ENCODE results near the gene ACSM5. TPM values are rescaled to one million over a fixed set of nuclear protein-coding genes. Genes with fewer than 3 reads are reported as not detected.
A peak's percentile ranks its signal among the peaks of the same experiment; 100 is the strongest.

The ACSM5 gene, protein sequence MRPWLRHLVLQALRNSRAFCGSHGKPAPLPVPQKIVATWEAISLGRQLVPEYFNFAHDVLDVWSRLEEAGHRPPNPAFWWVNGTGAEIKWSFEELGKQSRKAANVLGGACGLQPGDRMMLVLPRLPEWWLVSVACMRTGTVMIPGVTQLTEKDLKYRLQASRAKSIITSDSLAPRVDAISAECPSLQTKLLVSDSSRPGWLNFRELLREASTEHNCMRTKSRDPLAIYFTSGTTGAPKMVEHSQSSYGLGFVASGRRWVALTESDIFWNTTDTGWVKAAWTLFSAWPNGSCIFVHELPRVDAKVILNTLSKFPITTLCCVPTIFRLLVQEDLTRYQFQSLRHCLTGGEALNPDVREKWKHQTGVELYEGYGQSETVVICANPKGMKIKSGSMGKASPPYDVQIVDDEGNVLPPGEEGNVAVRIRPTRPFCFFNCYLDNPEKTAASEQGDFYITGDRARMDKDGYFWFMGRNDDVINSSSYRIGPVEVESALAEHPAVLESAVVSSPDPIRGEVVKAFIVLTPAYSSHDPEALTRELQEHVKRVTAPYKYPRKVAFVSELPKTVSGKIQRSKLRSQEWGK
- total RNA-seq (1 to 10 TPM; 2.6 to 5.8 TPM), polyA plus RNA-seq (1 to 10 TPM; 1.6 to 9.4 TPM)
- long read RNA-seq, donor 1, partial matches to known transcripts = 0 of 6 reads
- long read RNA-seq, donor 1, other reads (novel, unspliced or antisense) = 2 of 6 reads
- long read RNA-seq, donor 2, partial matches to known transcripts = 0 of 2 reads
- long read RNA-seq, donor 2, other reads (novel, unspliced or antisense) = 1 of 2 reads

DNA sequence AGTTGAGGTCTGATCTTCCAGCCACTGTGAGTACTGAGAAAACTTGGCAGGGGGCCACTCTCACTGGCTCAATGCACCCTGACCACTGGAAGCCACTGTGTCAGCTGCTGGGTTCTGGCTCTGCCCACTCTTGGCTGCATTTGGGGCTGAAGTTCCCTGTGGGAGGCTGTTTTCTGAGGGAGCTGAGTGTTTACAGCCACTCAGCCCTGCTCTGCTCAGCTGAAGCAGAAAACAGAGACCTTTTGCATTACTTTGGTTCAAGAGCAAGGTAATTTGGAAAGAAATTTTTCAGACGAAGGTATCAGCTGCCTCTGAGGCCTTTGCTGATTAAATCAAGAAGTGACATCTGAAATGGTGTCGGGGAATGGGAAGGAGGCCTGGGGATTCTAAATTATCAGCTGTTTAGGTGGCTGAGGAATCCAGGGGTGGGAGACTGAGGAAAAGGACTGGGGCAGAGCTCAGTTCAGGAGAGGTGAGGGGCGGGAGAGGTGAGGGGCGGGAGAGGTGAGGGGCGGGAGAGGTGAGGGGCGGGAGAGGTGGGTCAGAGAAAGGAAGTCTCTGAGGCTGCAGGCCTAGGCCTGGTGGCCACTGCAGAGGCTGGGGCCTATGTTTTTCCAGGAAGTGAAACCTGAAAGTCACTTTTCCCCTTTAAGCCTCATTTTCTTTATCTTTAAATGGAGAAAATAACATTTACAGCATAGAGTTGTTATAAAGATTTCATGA is at the start of gene ACSM5:
Gene ACSM5, plus strand, starts transcription at position 137 of the 723 bp plus-strand sequence. CDS start 1,951 bp downstream, outside the sequence.
- WGBS, 2 donors = 75% methylated on average over 4 to 6 of the region's 6 CpGs
- Histone ChIP-seq H3K27ac (ENCODE audit: low read depth in 1 of 2, low read length in 2 of 2) (no peak within 1 kb of the TSS), H3K27me3 (ENCODE audit: control insufficient read depth in 1 of 2, insufficient read depth in 2 of 2, low read length in 1 of 2) (no peaks in the 10 kb centered on the region), H3K9me3 (ENCODE audit: control insufficient read depth, low read length) (no peaks in the 10 kb centered on the region), H3K4me1 (ENCODE audit: control insufficient read depth in 1 of 2, insufficient read depth in 2 of 2, low read length in 2 of 2) (no peaks in the 10 kb centered on the region), H3K4me3 (ENCODE audit: low read length in 2 of 2) (no peak within 1 kb of the TSS), H3K36me3 (ENCODE audit: control insufficient read depth in 1 of 2, insufficient read depth in 2 of 2, low read length in 1 of 2) (no peaks in the 10 kb centered on the region)
- ATAC-seq (ENCODE audit: low FRiP score) (no peak), DNase-seq (peak in 1 of 2 donors; percentile 82)
- intact Hi-C loops (cut with DNase I) = no loop called here

GRCh38 chr16:20359997-20360396 is 49.3 kb upstream of the ACSM5 start:
- ATAC-seq (ENCODE audit: low FRiP score) = no peak
- Histone ChIP-seq H3K4me3 (ENCODE audit: low read length in 2 of 2) (no peak overlapping the region), H3K36me3 (ENCODE audit: control insufficient read depth in 1 of 2, insufficient read depth in 2 of 2, low read length in 1 of 2) (no peaks in the 10 kb centered on the region), H3K9me3 (ENCODE audit: control insufficient read depth, low read length) (no peaks in the 10 kb centered on the region), H3K27me3 (ENCODE audit: control insufficient read depth in 1 of 2, insufficient read depth in 2 of 2, low read length in 1 of 2) (no peaks in the 10 kb centered on the region), H3K27ac (ENCODE audit: low read depth in 1 of 2, low read length in 2 of 2) (no peak overlapping the region), H3K4me1 (ENCODE audit: control insufficient read depth in 1 of 2, insufficient read depth in 2 of 2, low read length in 2 of 2) (no peaks in the 10 kb centered on the region)
- 49 to 57% methylated on average over 2 of the region's 2 CpGs for WGBS, 2 donors
- intact Hi-C loops (cut with DNase I) = no loop called here
- no peak for DNase-seq

DNA sequence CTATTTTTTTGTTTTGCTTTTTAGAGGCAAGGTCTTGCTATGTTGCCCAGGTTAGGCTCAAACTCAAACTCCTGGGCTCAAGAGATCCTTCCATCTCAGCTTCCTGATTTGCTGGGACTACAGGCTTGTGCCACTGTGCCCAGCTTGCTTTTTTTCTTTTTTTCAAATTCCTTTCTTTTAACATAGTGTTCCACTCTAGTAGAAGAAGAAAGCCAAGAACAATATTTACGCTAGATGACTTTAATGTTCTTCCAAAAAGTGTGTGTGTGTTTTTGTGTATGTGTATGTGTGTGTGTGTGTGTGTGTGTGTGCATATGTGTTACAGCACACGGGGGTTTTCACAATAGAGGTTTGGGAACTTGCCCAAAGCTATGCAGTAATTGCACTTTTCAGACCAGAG is 46.1 kb upstream of the ACSM5 start:
- no peak overlapping the region for H3K27ac ChIP-seq (ENCODE audit: low read depth in 1 of 2, low read length in 2 of 2)
- H3K27me3 ChIP-seq (ENCODE audit: control insufficient read depth in 1 of 2, insufficient read depth in 2 of 2, low read length in 1 of 2) = no peaks in the 10 kb centered on the region
- no peaks in the 10 kb centered on the region for H3K36me3 ChIP-seq (ENCODE audit: control insufficient read depth in 1 of 2, insufficient read depth in 2 of 2, low read length in 1 of 2)
- intact Hi-C loops (cut with DNase I) = no loop called here
- H3K9me3 ChIP-seq (ENCODE audit: control insufficient read depth, low read length) = no peaks in the 10 kb centered on the region
- ATAC-seq (ENCODE audit: low FRiP score) = no peak
- 4 to 12% methylated on average over 2 of the region's 2 CpGs for WGBS, 2 donors
- DNase-seq = no peak
- H3K4me1 ChIP-seq (ENCODE audit: control insufficient read depth in 1 of 2, insufficient read depth in 2 of 2, low read length in 2 of 2) = no peaks in the 10 kb centered on the region
- H3K4me3 ChIP-seq (ENCODE audit: low read length in 2 of 2) = no peak overlapping the region

DNA sequence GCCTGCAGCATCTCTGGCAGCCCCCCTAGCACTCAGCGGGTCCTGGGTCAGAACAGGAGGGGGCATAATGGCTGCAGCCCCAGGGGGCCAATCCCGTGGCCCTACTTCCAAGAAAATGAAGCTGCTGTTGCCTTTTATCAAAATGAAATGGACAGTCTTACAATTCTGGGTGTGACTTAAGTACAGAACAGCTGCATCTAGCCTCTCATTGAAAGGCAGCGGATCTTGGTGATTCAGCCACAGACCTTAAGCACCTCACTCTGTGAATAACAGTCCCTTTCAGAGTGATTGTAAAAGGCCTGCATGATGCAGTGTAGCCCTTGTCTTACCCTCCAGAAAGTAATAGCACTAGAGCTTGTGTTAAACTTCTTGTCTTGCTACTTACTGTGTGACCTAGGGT is 45.3 kb upstream of the ACSM5 start:
- ATAC-seq (ENCODE audit: low FRiP score) (no peak), DNase-seq (no peak)
- Histone ChIP-seq H3K36me3 (ENCODE audit: control insufficient read depth in 1 of 2, insufficient read depth in 2 of 2, low read length in 1 of 2) (no peaks in the 10 kb centered on the region), H3K9me3 (ENCODE audit: control insufficient read depth, low read length) (no peaks in the 10 kb centered on the region), H3K27me3 (ENCODE audit: control insufficient read depth in 1 of 2, insufficient read depth in 2 of 2, low read length in 1 of 2) (no peaks in the 10 kb centered on the region), H3K4me1 (ENCODE audit: control insufficient read depth in 1 of 2, insufficient read depth in 2 of 2, low read length in 2 of 2) (no peaks in the 10 kb centered on the region), H3K4me3 (ENCODE audit: low read length in 2 of 2) (no peak overlapping the region), H3K27ac (ENCODE audit: low read depth in 1 of 2, low read length in 2 of 2) (no peak overlapping the region)
- 72 to 84% methylated on average over 3 of the region's 3 CpGs for WGBS, 2 donors
- intact Hi-C loops (cut with DNase I) = no loop called here

DNA sequence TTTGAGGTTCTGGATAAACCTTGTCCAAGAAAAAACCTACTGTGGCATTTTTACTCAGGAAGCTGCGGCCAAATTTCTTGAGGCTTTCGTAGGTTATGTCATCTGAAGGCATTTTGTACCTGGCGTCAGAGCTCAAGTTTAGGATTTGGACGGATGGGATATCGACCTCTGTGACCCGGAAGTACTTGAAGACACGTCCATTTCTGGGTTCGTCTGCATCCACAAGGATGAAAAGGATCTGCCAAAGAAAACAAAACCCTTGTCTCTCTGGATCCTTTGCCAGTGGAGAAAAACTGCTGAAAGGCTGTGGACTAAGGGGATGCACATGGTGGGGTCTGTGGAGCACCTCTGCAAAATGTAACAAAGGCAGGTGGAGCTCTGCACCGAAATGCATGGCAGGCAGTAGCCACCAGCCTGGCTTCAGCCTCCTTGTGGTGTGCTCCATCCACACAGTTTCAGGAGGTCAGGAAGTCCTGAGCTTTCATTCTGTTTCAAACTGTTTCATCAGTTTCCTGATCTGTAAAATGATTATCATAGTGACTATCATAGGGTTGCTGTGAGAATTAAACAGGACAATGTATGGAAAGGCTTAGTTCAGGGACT is 39.8 kb upstream of the ACSM5 start:
- 65 to 67% methylated on average over 9 of the region's 9 CpGs for WGBS, 2 donors
- H3K36me3 ChIP-seq (ENCODE audit: control insufficient read depth in 1 of 2, insufficient read depth in 2 of 2, low read length in 1 of 2) = no peaks in the 10 kb centered on the region
- intact Hi-C loops (cut with DNase I) = no loop called here
- H3K9me3 ChIP-seq (ENCODE audit: control insufficient read depth, low read length) = peaks cover 1% of the 10 kb centered on the region
- H3K4me1 ChIP-seq (ENCODE audit: control insufficient read depth in 1 of 2, insufficient read depth in 2 of 2, low read length in 2 of 2) = no peaks in the 10 kb centered on the region
- no peak overlapping the region for H3K27ac ChIP-seq (ENCODE audit: low read depth in 1 of 2, low read length in 2 of 2)
- ATAC-seq (ENCODE audit: low FRiP score) (no peak), DNase-seq (no peak)
- no peak overlapping the region for H3K4me3 ChIP-seq (ENCODE audit: low read length in 2 of 2)
- H3K27me3 ChIP-seq (ENCODE audit: control insufficient read depth in 1 of 2, insufficient read depth in 2 of 2, low read length in 1 of 2) = peaks cover 0 to 2% of the 10 kb centered on the region in 2 donors

DNA sequence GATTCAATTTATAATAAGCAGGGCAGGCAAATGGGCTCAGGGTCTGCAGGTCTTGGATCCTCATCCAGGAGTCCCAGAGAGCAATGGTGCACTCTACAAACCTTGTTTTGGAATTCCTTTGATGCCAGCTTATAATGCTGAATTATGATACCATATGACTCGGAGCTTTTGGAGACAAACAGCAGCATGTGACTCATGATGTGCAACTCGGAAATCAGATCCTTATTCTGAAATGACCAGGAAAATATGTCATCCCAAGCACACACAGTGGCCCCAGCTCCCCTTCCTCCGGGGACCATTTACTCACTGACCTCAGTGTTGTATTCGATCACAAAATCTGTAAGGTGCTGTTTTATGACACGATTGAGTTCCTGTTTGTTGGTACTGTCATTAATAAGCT is 36.6 kb upstream of the ACSM5 start:
- WGBS, 2 donors = 72 to 78% methylated on average over 5 of the region's 5 CpGs
- intact Hi-C loops (cut with DNase I) = no loop called here

DNA sequence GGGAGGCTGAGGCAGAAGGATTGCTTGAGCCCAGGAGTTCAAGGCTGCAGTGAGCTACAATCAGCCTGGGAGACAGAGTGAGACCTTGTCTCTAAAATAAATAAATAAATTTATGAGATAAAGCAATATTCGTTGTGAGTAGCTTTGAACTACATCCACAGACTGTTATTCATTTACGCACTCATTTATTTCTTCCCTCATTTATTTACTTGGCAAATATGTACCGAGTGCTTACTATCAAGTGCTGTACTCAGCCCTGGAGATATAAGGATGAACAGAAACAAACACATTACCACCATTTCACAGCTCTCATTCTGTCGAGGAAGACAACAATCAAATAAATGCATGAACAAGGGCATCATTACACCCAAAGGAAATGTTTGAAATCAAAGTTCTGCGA is 32.2 kb upstream of the ACSM5 start:
- Histone ChIP-seq H3K27me3 (ENCODE audit: control insufficient read depth in 1 of 2, insufficient read depth in 2 of 2, low read length in 1 of 2) (no peaks in the 10 kb centered on the region), H3K9me3 (ENCODE audit: control insufficient read depth, low read length) (peaks cover 1% of the 10 kb centered on the region), H3K27ac (ENCODE audit: low read depth in 1 of 2, low read length in 2 of 2) (no peak overlapping the region), H3K4me3 (ENCODE audit: low read length in 2 of 2) (no peak overlapping the region), H3K4me1 (ENCODE audit: control insufficient read depth in 1 of 2, insufficient read depth in 2 of 2, low read length in 2 of 2) (no peaks in the 10 kb centered on the region), H3K36me3 (ENCODE audit: control insufficient read depth in 1 of 2, insufficient read depth in 2 of 2, low read length in 1 of 2) (no peaks in the 10 kb centered on the region)
- no peak for ATAC-seq (ENCODE audit: low FRiP score)
- intact Hi-C loops (cut with DNase I) = no loop called here
- DNase-seq = no peak
- 72 to 75% methylated on average over 5 of the region's 5 CpGs for WGBS, 2 donors

More for the DNA sequence above, 36.6 kb upstream of the ACSM5 start:
- no peak overlapping the region for H3K27ac ChIP-seq (ENCODE audit: low read depth in 1 of 2, low read length in 2 of 2)
- H3K4me1 ChIP-seq (ENCODE audit: control insufficient read depth in 1 of 2, insufficient read depth in 2 of 2, low read length in 2 of 2) = no peaks in the 10 kb centered on the region
- peaks cover 1% of the 10 kb centered on the region for H3K9me3 ChIP-seq (ENCODE audit: control insufficient read depth, low read length)
- H3K4me3 ChIP-seq (ENCODE audit: low read length in 2 of 2) = no peak overlapping the region
- no peak for DNase-seq
- H3K27me3 ChIP-seq (ENCODE audit: control insufficient read depth in 1 of 2, insufficient read depth in 2 of 2, low read length in 1 of 2) = peaks cover 0 to 2% of the 10 kb centered on the region in 2 donors
- no peaks in the 10 kb centered on the region for H3K36me3 ChIP-seq (ENCODE audit: control insufficient read depth in 1 of 2, insufficient read depth in 2 of 2, low read length in 1 of 2)
- ATAC-seq (ENCODE audit: low FRiP score) = no peak

DNA sequence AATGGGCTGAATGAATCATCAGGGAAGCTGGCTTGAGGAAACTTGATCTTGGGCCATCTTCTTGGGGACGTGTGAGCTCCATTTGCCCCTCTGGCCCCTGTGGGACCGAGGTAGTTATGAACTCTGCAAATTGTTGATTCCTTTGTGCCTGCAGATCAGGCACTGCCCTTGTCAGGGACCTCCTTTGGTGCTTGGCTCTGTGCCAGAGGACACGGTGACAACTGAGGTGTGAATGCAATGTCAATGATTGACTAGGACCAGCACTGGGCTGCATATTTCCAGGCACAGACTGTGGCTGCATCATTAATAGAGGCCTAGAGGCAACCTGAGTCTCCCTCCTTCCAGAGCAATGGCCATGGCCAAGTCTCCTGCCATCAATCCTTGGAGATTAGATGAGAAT is 28.6 kb upstream of the ACSM5 start:
- WGBS, 2 donors = 50 to 61% methylated on average over 3 of the region's 3 CpGs
- Histone ChIP-seq H3K9me3 (ENCODE audit: control insufficient read depth, low read length) (no peaks in the 10 kb centered on the region), H3K36me3 (ENCODE audit: control insufficient read depth in 1 of 2, insufficient read depth in 2 of 2, low read length in 1 of 2) (no peaks in the 10 kb centered on the region), H3K27ac (ENCODE audit: low read depth in 1 of 2, low read length in 2 of 2) (no peak overlapping the region), H3K27me3 (ENCODE audit: control insufficient read depth in 1 of 2, insufficient read depth in 2 of 2, low read length in 1 of 2) (no peaks in the 10 kb centered on the region), H3K4me3 (ENCODE audit: low read length in 2 of 2) (no peak overlapping the region), H3K4me1 (ENCODE audit: control insufficient read depth in 1 of 2, insufficient read depth in 2 of 2, low read length in 2 of 2) (no peaks in the 10 kb centered on the region)
- intact Hi-C loops (cut with DNase I) = no loop called here
- ATAC-seq (ENCODE audit: low FRiP score) (no peak), DNase-seq (no peak)
